Measurements from ENCODE around the gene OR52E1. TPM values are rescaled to one million over a fixed set of nuclear protein-coding genes. Genes with fewer than 3 reads are reported as not detected.

Gene OR52E1
- total RNA-seq, result not detected in 2 replicates

DNA sequence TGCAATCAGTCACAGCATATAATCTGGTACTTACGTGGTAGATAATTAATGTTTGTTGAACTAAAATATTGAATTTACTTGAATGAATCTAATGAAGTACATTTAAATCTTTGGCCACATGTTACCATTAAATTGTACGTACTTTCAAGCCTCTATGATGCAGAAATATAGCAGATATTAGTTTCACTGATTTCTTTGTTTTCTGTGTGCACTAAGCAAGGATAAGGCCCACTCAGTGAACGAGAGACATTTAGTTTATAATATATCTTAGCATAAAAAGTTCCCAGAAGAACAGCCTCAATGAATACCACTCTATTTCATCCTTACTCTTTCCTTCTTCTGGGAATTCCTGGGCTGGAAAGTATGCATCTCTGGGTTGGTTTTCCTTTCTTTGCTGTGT, at the start of gene OR52E1:
TSS of gene OR52E1 (plus strand) at position 301 of the 400 bp plus-strand sequence.
- DNase-seq (ENCODE audit: low read depth), result no peak
- TF ChIP-seq, protein P1, sequence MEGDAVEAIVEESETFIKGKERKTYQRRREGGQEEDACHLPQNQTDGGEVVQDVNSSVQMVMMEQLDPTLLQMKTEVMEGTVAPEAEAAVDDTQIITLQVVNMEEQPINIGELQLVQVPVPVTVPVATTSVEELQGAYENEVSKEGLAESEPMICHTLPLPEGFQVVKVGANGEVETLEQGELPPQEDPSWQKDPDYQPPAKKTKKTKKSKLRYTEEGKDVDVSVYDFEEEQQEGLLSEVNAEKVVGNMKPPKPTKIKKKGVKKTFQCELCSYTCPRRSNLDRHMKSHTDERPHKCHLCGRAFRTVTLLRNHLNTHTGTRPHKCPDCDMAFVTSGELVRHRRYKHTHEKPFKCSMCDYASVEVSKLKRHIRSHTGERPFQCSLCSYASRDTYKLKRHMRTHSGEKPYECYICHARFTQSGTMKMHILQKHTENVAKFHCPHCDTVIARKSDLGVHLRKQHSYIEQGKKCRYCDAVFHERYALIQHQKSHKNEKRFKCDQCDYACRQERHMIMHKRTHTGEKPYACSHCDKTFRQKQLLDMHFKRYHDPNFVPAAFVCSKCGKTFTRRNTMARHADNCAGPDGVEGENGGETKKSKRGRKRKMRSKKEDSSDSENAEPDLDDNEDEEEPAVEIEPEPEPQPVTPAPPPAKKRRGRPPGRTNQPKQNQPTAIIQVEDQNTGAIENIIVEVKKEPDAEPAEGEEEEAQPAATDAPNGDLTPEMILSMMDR (IDR thresholded peaks at IDR 0.05; ENCODE audit: insufficient read depth, low read depth, low read length), result no peak
- H3K4me3 ChIP-seq (ENCODE audit: low read depth, low read length), result no peak within 1 kb of the TSS

DNA sequence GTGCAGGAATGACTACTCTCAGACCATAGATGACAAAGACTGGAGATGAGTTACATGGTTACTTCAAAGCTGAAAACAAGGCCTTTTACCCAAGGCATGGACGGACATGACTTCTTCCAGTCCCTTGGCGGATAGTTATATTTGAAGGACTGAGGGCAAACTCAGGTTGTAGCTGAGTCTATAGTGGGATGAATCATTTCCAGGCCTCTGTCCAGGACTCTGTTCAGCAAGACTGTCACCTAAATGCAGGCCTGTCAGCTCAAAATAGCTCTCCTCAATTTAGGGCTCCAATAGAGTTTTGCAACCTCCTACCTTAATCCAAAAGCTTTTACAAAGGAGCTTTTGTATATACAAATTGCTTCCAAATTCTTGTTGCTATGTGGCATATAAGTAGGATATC, 47.4 kb upstream of the OR52E1 start:
- DNase-seq (ENCODE audit: low read depth), result no peak
- no peak overlapping the region for H3K4me3 ChIP-seq (ENCODE audit: low read depth, low read length)
- TF ChIP-seq, protein P1 (IDR thresholded peaks at IDR 0.05; ENCODE audit: insufficient read depth, low read depth, low read length), result no peak

DNA sequence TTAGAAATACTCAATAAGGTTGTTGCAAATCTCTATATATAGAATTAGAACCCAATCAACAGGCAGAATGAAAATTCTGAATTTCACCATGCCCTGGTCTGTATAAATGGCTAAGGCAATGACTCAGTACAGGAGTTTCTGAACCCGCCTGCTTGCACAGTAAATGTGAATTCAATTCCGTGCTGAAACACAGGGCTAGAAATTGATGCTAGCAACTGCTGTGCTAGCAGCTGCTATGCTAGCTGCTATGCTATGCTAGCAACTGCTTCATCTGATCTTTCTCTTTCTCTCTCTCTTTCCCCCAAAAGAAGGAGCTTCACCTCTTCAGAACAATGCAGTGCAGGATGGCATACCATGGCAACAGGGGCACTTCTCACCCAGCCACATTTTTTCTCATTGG, 32.7 kb upstream of the OR52E1 start:
- DNase-seq (ENCODE audit: low read depth), result no peak
- H3K4me3 ChIP-seq (ENCODE audit: low read depth, low read length), result no peak overlapping the region
- TF ChIP-seq, protein P1 (IDR thresholded peaks at IDR 0.05; ENCODE audit: insufficient read depth, low read depth, low read length), result no peak

DNA sequence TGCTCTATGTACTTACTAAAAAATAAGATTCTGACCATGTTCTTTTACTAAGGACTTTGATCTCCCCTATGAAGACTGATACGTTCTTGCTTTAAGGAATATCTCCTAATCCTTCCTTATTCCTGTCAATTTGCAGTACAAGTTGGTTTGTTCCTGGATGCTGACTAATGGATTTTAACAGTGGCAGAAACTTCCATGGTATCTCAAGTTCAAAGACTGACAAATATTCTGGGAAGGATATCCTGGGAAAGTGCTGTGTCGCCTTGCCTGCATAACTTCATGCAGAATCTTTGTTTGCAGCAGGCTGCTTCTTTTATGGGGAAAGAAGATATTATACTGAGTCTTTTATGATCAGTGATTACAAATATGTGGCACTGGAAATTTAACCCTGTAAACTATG, 31.4 kb upstream of the OR52E1 start:
- H3K4me3 ChIP-seq (ENCODE audit: low read depth, low read length), result no peak overlapping the region
- DNase-seq (ENCODE audit: low read depth), result no peak
- TF ChIP-seq, protein P1 (IDR thresholded peaks at IDR 0.05; ENCODE audit: insufficient read depth, low read depth, low read length), result no peak

DNA sequence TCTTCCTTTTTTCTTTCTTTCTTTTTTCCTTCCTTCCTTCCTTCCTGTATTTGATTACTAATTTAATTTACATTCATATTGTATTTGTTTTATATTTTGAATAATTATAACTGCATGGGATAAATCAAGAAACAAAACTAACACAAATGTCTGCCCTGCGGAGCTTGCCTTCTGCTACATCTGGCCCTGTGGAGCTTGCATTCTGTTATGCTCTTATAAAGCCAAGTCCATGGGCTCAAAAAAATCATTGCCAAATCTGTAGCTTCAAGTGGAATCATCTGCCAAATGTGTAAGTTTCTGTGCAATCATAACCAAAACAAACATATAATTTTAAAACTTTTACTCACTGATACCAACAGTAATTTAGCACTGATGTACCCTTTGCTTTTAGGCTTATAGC, 31.0 kb upstream of the OR52E1 start:
- TF ChIP-seq, protein P1 (IDR thresholded peaks at IDR 0.05; ENCODE audit: insufficient read depth, low read depth, low read length), result no peak
- DNase-seq (ENCODE audit: low read depth), result no peak
- no peak overlapping the region for H3K4me3 ChIP-seq (ENCODE audit: low read depth, low read length)

DNA sequence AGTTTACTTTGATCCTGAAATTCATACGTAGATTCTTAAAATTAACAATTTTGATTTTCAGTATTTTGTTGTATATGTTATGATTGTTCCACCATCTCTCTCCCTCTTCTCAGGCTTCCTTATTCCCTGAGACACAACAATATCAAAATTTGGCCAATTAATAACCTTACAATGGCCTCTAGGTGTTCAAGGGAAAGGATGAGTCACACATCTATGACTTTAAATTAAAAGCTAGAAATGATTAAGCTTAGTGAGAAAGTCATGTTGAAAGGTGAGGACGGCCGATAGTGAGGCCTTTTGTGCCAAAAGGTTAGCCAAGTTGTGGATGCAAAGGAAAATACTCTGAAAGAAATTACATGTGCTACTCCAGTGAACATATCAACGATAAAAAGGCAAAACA, 28.5 kb upstream of the OR52E1 start:
- no peak for DNase-seq (ENCODE audit: low read depth)
- H3K4me3 ChIP-seq (ENCODE audit: low read depth, low read length), result no peak overlapping the region
- TF ChIP-seq, protein P1 (IDR thresholded peaks at IDR 0.05; ENCODE audit: insufficient read depth, low read depth, low read length), result no peak

DNA sequence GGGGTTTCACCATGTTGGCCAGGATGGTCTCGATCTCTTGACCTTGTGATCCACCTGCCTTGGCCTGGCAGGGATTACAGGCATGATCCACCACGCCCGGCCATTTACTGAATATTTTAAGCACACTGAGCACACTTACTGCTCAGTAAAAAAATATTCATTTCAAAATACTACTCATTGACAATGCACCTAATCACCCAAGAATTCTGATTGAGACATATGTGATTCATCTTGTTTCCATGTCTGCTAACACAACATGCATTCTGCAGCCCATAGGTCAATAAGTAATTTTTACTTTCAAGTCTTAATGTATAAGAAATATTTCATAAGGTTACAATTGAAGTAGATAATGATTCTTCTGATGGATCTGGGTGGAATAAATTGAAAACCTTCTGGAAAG, 27.3 kb upstream of the OR52E1 start:
- TF ChIP-seq, protein P1 (IDR thresholded peaks at IDR 0.05; ENCODE audit: insufficient read depth, low read depth, low read length), result no peak
- no peak overlapping the region for H3K4me3 ChIP-seq (ENCODE audit: low read depth, low read length)
- no peak for DNase-seq (ENCODE audit: low read depth)

Measured in fibroblast of villous mesenchyme (primary cell).